Prostate gland (tissue), 2 donors: ENCODE data around the gene PIK3CG.
"Not testable (repeated sequence)": the region's sequence is repeated elsewhere in the genome, so short reads cannot be mapped to it uniquely, and the experiment has no call there.

ENCODE experiments used
- CTCF ChIP-seq, 4 experiments: fragments of 200-600 bp in 2 of 4; fragments of 450-650 bp in 2 of 4; sonication (generic) in 2 of 4; IDR thresholded peaks; 1 replicate in 3 of 4; 2 replicates in 1 of 4; pipeline ENCODE4 v1.5.1; 2016 to 2019; ENCODE audit warnings: antibody characterized with exemption in 4 of 4, mild to moderate bottlenecking in 2 of 4, moderate library complexity in 2 of 4
- POLR2A ChIP-seq: fragments of 450-650 bp; IDR thresholded peaks from one replicate; pipeline ENCODE4 v1.6.1; 2016; ENCODE audit warnings: antibody characterized with exemption, mild to moderate bottlenecking
- POLR2AphosphoS5 ChIP-seq: sonication (generic); formaldehyde crosslinking; IDR thresholded peaks from one replicate; pipeline ENCODE4 v1.6.1; 2017; ENCODE audit warnings: antibody characterized with exemption

- TF ChIP-seq CTCF (IDR thresholded peaks at IDR 0.05); POLR2A; POLR2AphosphoS5: not testable (repeated sequence)
Measured at GRCh38 chr7:106897553-106897952, 32.5 kb downstream of the PIK3CG start.
